ENCODE results near the gene KCNQ1.

The KCNQ1 gene

GRCh38 chr11:2579315-2580060 lies 134.7 kb downstream of the KCNQ1 start:
- Mint-ChIP-seq H3K4me1 (ENCODE audit: low read depth) (no peaks in the 10 kb centered on the region), H3K4me3 (no peak overlapping the region), H3K27ac (no peak overlapping the region)

GRCh38 chr11:2580061-2580421 lies 135.2 kb downstream of the KCNQ1 start:
- Mint-ChIP-seq H3K4me1 (ENCODE audit: low read depth) (no peaks in the 10 kb centered on the region), H3K36me3 (ENCODE audit: low read depth) (no peaks in the 10 kb centered on the region), H3K9me3 (no peaks in the 10 kb centered on the region), H3K27ac (no peak overlapping the region), H3K4me3 (no peak overlapping the region), H3K27me3 (no peaks in the 10 kb centered on the region)

More at GRCh38 chr11:2579315-2580060, 134.7 kb downstream of the KCNQ1 start:
- Mint-ChIP-seq H3K27me3 (no peaks in the 10 kb centered on the region), H3K9me3 (no peaks in the 10 kb centered on the region), H3K36me3 (ENCODE audit: low read depth) (no peaks in the 10 kb centered on the region)

GRCh38 chr11:2580571-2581001 lies 135.8 kb downstream of the KCNQ1 start:
- Mint-ChIP-seq H3K27me3 (no peaks in the 10 kb centered on the region), H3K9me3 (no peaks in the 10 kb centered on the region), H3K36me3 (ENCODE audit: low read depth) (no peaks in the 10 kb centered on the region), H3K4me3 (no peak overlapping the region), H3K27ac (no peak overlapping the region), H3K4me1 (ENCODE audit: low read depth) (no peaks in the 10 kb centered on the region)

GRCh38 chr11:2581151-2581930 lies 136.5 kb downstream of the KCNQ1 start:
- Mint-ChIP-seq H3K4me1 (ENCODE audit: low read depth) (no peaks in the 10 kb centered on the region), H3K27me3 (no peaks in the 10 kb centered on the region), H3K27ac (no peak overlapping the region), H3K4me3 (no peak overlapping the region), H3K36me3 (ENCODE audit: low read depth) (no peaks in the 10 kb centered on the region), H3K9me3 (no peaks in the 10 kb centered on the region)

- Mint-ChIP-seq H3K27me3 (no peaks in the 10 kb centered on the region), H3K4me1 (ENCODE audit: low read depth) (no peaks in the 10 kb centered on the region)
These were observed 137.1 kb downstream of the KCNQ1 start for GRCh38 chr11:2581931-2582350.

GRCh38 chr11:2582351-2582945 lies 137.6 kb downstream of the KCNQ1 start:
- Mint-ChIP-seq H3K27ac (no peak overlapping the region), H3K36me3 (ENCODE audit: low read depth) (no peaks in the 10 kb centered on the region), H3K4me3 (no peak overlapping the region), H3K27me3 (no peaks in the 10 kb centered on the region), H3K9me3 (no peaks in the 10 kb centered on the region), H3K4me1 (ENCODE audit: low read depth) (no peaks in the 10 kb centered on the region)

More at GRCh38 chr11:2581931-2582350, 137.1 kb downstream of the KCNQ1 start:
- H3K36me3 Mint-ChIP-seq (ENCODE audit: low read depth) = no peaks in the 10 kb centered on the region
- H3K27ac Mint-ChIP-seq = no peak overlapping the region
- no peak overlapping the region for H3K4me3 Mint-ChIP-seq
- no peaks in the 10 kb centered on the region for H3K9me3 Mint-ChIP-seq

- H3K27me3 Mint-ChIP-seq = no peaks in the 10 kb centered on the region
- H3K27ac Mint-ChIP-seq = no peak overlapping the region
- no peaks in the 10 kb centered on the region for H3K4me1 Mint-ChIP-seq (ENCODE audit: low read depth)
- no peak overlapping the region for H3K4me3 Mint-ChIP-seq
- no peaks in the 10 kb centered on the region for H3K36me3 Mint-ChIP-seq (ENCODE audit: low read depth)
- H3K9me3 Mint-ChIP-seq = no peaks in the 10 kb centered on the region
These were observed 138.3 kb downstream of the KCNQ1 start for GRCh38 chr11:2582946-2583604.

GRCh38 chr11:2583605-2583958 lies 138.8 kb downstream of the KCNQ1 start:
- no peak overlapping the region for H3K4me3 Mint-ChIP-seq
- H3K27ac Mint-ChIP-seq = no peak overlapping the region
- no peaks in the 10 kb centered on the region for H3K9me3 Mint-ChIP-seq
- no peaks in the 10 kb centered on the region for H3K4me1 Mint-ChIP-seq (ENCODE audit: low read depth)
- no peaks in the 10 kb centered on the region for H3K27me3 Mint-ChIP-seq
- no peaks in the 10 kb centered on the region for H3K36me3 Mint-ChIP-seq (ENCODE audit: low read depth)

- Mint-ChIP-seq H3K27ac (no peak overlapping the region), H3K4me3 (no peak overlapping the region), H3K27me3 (no peaks in the 10 kb centered on the region), H3K4me1 (ENCODE audit: low read depth) (no peaks in the 10 kb centered on the region), H3K9me3 (no peaks in the 10 kb centered on the region), H3K36me3 (ENCODE audit: low read depth) (no peaks in the 10 kb centered on the region)
These were observed 139.6 kb downstream of the KCNQ1 start for GRCh38 chr11:2584434-2584811.

- H3K9me3 Mint-ChIP-seq = no peaks in the 10 kb centered on the region
- no peaks in the 10 kb centered on the region for H3K27me3 Mint-ChIP-seq
- H3K27ac Mint-ChIP-seq = no peak overlapping the region
- H3K4me3 Mint-ChIP-seq = no peak overlapping the region
- no peaks in the 10 kb centered on the region for H3K4me1 Mint-ChIP-seq (ENCODE audit: low read depth)
- H3K36me3 Mint-ChIP-seq (ENCODE audit: low read depth) = no peaks in the 10 kb centered on the region
These were observed 140.2 kb downstream of the KCNQ1 start for GRCh38 chr11:2584812-2585565.

- no peak overlapping the region for H3K27ac Mint-ChIP-seq
- no peaks in the 10 kb centered on the region for H3K4me1 Mint-ChIP-seq (ENCODE audit: low read depth)
- no peaks in the 10 kb centered on the region for H3K27me3 Mint-ChIP-seq
These were observed 140.8 kb downstream of the KCNQ1 start for GRCh38 chr11:2585566-2586086.

GRCh38 chr11:2586087-2586792 lies 141.4 kb downstream of the KCNQ1 start:
- Mint-ChIP-seq H3K27ac (no peak overlapping the region), H3K27me3 (no peaks in the 10 kb centered on the region), H3K36me3 (ENCODE audit: low read depth) (no peaks in the 10 kb centered on the region), H3K9me3 (no peaks in the 10 kb centered on the region), H3K4me1 (ENCODE audit: low read depth) (no peaks in the 10 kb centered on the region), H3K4me3 (no peak overlapping the region)

More at GRCh38 chr11:2585566-2586086, 140.8 kb downstream of the KCNQ1 start:
- H3K4me3 Mint-ChIP-seq = no peak overlapping the region
- H3K9me3 Mint-ChIP-seq = no peaks in the 10 kb centered on the region
- no peaks in the 10 kb centered on the region for H3K36me3 Mint-ChIP-seq (ENCODE audit: low read depth)

- Mint-ChIP-seq H3K9me3 (no peaks in the 10 kb centered on the region), H3K36me3 (ENCODE audit: low read depth) (no peaks in the 10 kb centered on the region), H3K27me3 (no peaks in the 10 kb centered on the region), H3K4me1 (ENCODE audit: low read depth) (no peaks in the 10 kb centered on the region), H3K27ac (no peak overlapping the region), H3K4me3 (no peak overlapping the region)
These were observed 142.0 kb downstream of the KCNQ1 start for GRCh38 chr11:2586793-2587131.

Data from stimulated activated naive CD8-positive, alpha-beta T cell treated with anti-CD3 and anti-CD28 coated beads, Interleukin-15, Interleukin-2, amounts not matched to agents 100 ng/mL and 50 ng/mL, for 24 hours (primary cell).